RWPE1 (cell line): ENCODE results near the gene LMF1.

Experiments used
- CTCF ChIA-PET: fragments of 350-600 bp; sonication (Branson Sonifier 250); formaldehyde crosslinking; extraction: SDS; loops from one replicate; lab custom pipeline; 2021; lab: Yijun Ruan, JAX
- POLR2A ChIA-PET: fragments of 400-600 bp; formaldehyde crosslinking; extraction: SDS; loops from one replicate; lab custom pipeline; 2020; ENCODE audit warnings: antibody characterized with exemption; ENCODE audit not compliant: low non-redundant PET; lab: Yijun Ruan, JAX
- DNase-seq: peaks from one replicate; pipeline ENCODE4 v3.0.0; 2012; ENCODE audit warnings: low spot score
- H3K27ac ChIP-seq: fragments of 450-650 bp; 2 replicates; pipeline ENCODE4 v1.5.1; 2017
- CTCF ChIP-seq: fragments of 450-650 bp; conservative IDR thresholded peaks from 2 replicates; pipeline ENCODE4 v1.5.1; 2017; ENCODE audit warnings: low read depth, mild to moderate bottlenecking

LMF1 gene

GRCh38 chr16:937723-938122, 33.1 kb downstream of the LMF1 start:
- no peak overlapping the region for H3K27ac ChIP-seq
- POLR2A ChIA-PET = no interaction called here
- CTCF ChIA-PET = no interaction called here
- TF ChIP-seq CTCF = no peak
- no peak for DNase-seq

- DNase-seq = no peak
- CTCF ChIA-PET = interaction anchor here (0.6 kb wide), 1 partner anchor 213 kb away, joined by 5 read pairs; no protein-coding TSS in a partner anchor
- POLR2A ChIA-PET = no interaction called here
- no peak for TF ChIP-seq CTCF
- no peak overlapping the region for H3K27ac ChIP-seq
These were observed 33.5 kb downstream of the LMF1 start for GRCh38 chr16:937311-937710.

- ChIA-PET POLR2A (no interaction called here), CTCF (no interaction called here)
- no peak overlapping the region for H3K27ac ChIP-seq
- TF ChIP-seq CTCF = no peak
- no peak for DNase-seq
These were observed 35.1 kb downstream of the LMF1 start for GRCh38 chr16:935684-936083.

GRCh38 chr16:934178-934577, 36.6 kb downstream of the LMF1 start:
- TF ChIP-seq CTCF = no peak
- H3K27ac ChIP-seq = no peak overlapping the region
- DNase-seq = no peak
- POLR2A ChIA-PET = no interaction called here
- CTCF ChIA-PET = no interaction called here

GRCh38 chr16:933581-933980, 37.2 kb downstream of the LMF1 start:
- no peak overlapping the region for H3K27ac ChIP-seq
- ChIA-PET POLR2A (no interaction called here), CTCF (no interaction called here)
- no peak for TF ChIP-seq CTCF
- no peak for DNase-seq

GRCh38 chr16:932831-933330, 37.9 kb downstream of the LMF1 start:
- POLR2A ChIA-PET = no interaction called here
- TF ChIP-seq CTCF = no peak
- no peak overlapping the region for H3K27ac ChIP-seq
- DNase-seq = no peak
- CTCF ChIA-PET = no interaction called here
